BLaER1 (cell line): Measurements from ENCODE around the gene WSB1.
"Not testable (repeated sequence)": the region's sequence is repeated elsewhere in the genome, so short reads cannot be mapped to it uniquely, and the experiment has no call there.

ENCODE experiments used
- H3K27ac ChIP-seq: shearing (Covaris generic); formaldehyde crosslinking; 2 replicates; pipeline ENCODE4 v1.8.1; 2022
- H3K27me3 ChIP-seq: shearing (Covaris generic); formaldehyde crosslinking; 2 replicates; pipeline ENCODE4 v1.8.1; 2022
- H3K36me3 ChIP-seq: shearing (Covaris generic); formaldehyde crosslinking; 2 replicates; pipeline ENCODE4 v1.8.1; 2022
- H3K4me1 ChIP-seq: shearing (Covaris generic); formaldehyde crosslinking; 2 replicates; pipeline ENCODE4 v1.8.1; 2022
- H3K4me2 ChIP-seq: shearing (Covaris generic); formaldehyde crosslinking; 2 replicates; pipeline ENCODE4 v1.8.1; 2022
- H3K4me3 ChIP-seq: shearing (Covaris generic); formaldehyde crosslinking; 2 replicates; pipeline ENCODE4 v1.8.1; 2022
- H3K9ac ChIP-seq: shearing (Covaris generic); formaldehyde crosslinking; 2 replicates; pipeline ENCODE4 v1.8.1; 2022
- H3K9me3 ChIP-seq: shearing (Covaris generic); formaldehyde crosslinking; 2 replicates; pipeline ENCODE4 v1.8.1; 2022
- H4K20me1 ChIP-seq: shearing (Covaris generic); formaldehyde crosslinking; 2 replicates; pipeline ENCODE4 v1.8.1; 2022
- Cebpa-rat ChIP-seq: shearing (Covaris generic); IDR thresholded peaks from 2 replicates; pipeline ENCODE4 v1.8.1; 2022

The WSB1 gene

DNA sequence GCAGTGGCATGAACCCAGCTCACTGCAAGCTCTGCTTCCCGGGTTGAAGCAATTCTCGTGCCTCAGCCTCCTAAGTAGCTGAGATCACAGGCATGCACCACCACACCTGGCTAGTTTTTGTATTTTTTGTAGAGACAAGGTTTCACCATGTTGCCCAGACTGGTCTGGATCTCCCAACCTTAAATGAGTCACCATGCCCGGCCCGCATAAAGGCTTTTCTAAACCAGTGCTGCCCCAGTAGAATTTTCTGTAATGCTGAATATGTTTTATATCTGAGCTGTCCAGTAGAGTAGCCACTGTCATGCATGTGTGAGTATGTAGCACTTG is 36.9 kb upstream of the WSB1 start:
- no peaks in the 10 kb centered on the region for H4K20me1 ChIP-seq
- no peaks in the 10 kb centered on the region for H3K4me1 ChIP-seq
- no peak for TF ChIP-seq Cebpa-rat
- no peaks in the 10 kb centered on the region for H3K27me3 ChIP-seq
- no peak overlapping the region for H3K4me2 ChIP-seq
- H3K9me3 ChIP-seq, result no peaks in the 10 kb centered on the region
- no peaks in the 10 kb centered on the region for H3K36me3 ChIP-seq
- H3K27ac ChIP-seq, result no peak overlapping the region
- no peak overlapping the region for H3K9ac ChIP-seq
- no peak overlapping the region for H3K4me3 ChIP-seq

DNA sequence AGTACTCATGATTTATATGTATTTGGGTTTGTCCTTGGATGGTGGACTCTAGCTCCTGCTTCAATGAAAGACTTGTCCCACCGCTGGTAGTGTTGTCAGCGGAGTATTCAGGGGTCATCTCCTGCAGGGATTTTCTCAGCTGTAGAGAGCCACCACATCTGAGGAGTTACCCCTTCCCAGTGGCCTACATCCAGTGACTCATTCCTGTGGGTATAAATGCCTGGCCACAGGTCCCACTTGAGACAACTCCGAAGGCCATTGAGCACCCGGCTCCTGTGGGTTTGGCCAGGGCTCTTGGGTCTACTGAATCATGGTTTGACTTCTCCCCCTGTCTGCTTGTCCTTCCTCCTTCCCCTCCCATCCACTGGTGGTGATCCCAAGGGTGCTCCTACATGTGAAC is 34.6 kb upstream of the WSB1 start:
- Histone ChIP-seq H4K20me1 (no peaks in the 10 kb centered on the region), H3K9me3 (no peaks in the 10 kb centered on the region), H3K36me3 (no peaks in the 10 kb centered on the region), H3K9ac (no peak overlapping the region), H3K4me3 (no peak overlapping the region), H3K4me1 (no peaks in the 10 kb centered on the region), H3K4me2 (no peak overlapping the region), H3K27me3 (no peaks in the 10 kb centered on the region), H3K27ac (no peak overlapping the region)
- TF ChIP-seq Cebpa-rat, result no peak

DNA sequence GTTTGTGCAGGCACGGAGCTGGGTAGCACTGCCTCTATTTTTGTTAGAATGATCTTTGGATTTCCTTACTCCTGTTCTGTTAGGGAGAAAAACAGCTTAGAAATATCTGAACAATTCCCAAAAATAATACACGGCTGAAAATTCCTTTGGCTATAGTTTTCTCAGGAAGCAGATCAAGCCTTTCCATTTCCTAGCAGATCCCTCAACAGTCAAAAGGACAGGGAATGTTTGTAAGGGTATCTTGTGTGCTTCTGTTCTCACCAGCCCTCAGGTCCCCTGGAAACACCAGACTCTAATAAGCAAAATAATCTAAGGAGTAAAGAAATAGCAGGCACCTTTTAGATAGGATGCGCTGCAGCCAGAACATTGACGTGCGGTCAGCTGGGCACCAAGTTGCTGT is 30.5 kb upstream of the WSB1 start:
- TF ChIP-seq Cebpa-rat, result no peak

DNA sequence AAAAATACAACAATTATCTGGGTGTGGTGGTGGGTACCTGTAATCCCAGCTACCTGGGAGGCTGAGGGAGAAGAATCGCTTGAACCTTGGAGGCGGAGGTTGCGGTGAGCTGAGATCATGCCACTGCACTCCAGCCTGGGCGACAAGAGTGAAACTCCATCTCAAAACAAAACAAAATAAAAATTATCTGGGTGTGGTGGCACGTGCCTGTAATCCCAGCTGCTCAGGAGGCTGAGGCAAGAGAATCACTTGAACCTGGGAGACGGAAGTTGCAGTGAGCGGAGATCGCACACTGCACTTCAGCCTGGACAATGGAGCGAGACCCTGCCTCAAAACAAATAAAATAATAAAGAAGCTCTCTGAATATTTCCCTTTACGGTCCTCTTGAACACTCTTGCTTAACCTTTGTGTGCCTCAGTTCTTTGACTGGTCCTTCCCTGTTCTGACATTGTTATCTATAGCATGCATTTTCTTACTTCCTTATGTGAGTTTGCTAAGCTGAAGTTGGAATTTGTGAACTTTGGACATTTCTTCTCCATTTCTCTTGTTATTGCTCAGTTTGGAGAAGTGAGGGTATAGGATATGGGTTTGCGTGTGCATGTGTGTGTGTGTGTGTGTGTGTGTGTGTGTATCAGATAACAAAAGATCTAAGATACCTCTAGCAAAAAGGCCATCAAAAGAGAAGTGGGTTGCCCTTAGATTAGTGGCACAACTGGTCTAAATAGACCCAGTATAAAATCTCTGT is 29.7 kb upstream of the WSB1 start:
- H3K4me2 ChIP-seq, result no peak overlapping the region
- H3K4me3 ChIP-seq, result no peak overlapping the region
- H3K27me3 ChIP-seq, result no peaks in the 10 kb centered on the region
- H3K9ac ChIP-seq, result no peak overlapping the region
- H3K36me3 ChIP-seq, result no peaks in the 10 kb centered on the region
- H3K4me1 ChIP-seq, result no peaks in the 10 kb centered on the region
- TF ChIP-seq Cebpa-rat, result no peak
- H4K20me1 ChIP-seq, result no peaks in the 10 kb centered on the region
- H3K9me3 ChIP-seq, result no peaks in the 10 kb centered on the region
- no peak overlapping the region for H3K27ac ChIP-seq

More for the DNA sequence above, 30.5 kb upstream of the WSB1 start:
- H3K9me3 ChIP-seq, result no peaks in the 10 kb centered on the region
- no peaks in the 10 kb centered on the region for H3K36me3 ChIP-seq
- no peak overlapping the region for H3K9ac ChIP-seq
- H3K4me2 ChIP-seq, result no peak overlapping the region
- no peaks in the 10 kb centered on the region for H3K4me1 ChIP-seq
- H4K20me1 ChIP-seq, result no peaks in the 10 kb centered on the region
- H3K27me3 ChIP-seq, result no peaks in the 10 kb centered on the region
- H3K27ac ChIP-seq, result no peak overlapping the region
- H3K4me3 ChIP-seq, result no peak overlapping the region

DNA sequence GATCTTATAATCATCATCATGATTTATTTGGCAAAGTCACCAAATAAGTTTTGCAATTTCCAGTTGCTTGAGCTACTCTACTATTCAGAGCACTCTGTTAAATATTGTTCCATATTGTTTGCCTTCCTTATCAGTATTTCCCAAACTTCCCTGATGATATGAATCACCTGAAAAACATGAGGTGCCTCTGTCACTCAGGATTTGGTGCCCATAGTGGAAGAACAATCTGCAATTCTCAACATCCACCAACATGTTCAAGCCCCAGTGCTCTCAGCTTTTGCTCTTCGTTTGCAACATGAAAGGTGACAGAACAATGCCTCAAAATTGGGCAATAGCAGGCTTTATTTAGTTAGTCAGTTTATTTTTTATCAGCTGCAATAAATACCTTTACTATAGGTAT is 28.6 kb upstream of the WSB1 start:
- Histone ChIP-seq H3K4me3 (no peak overlapping the region), H3K36me3 (no peaks in the 10 kb centered on the region), H3K4me1 (no peaks in the 10 kb centered on the region), H3K27ac (no peak overlapping the region), H4K20me1 (no peaks in the 10 kb centered on the region), H3K4me2 (no peak overlapping the region), H3K9me3 (no peaks in the 10 kb centered on the region), H3K9ac (no peak overlapping the region), H3K27me3 (no peaks in the 10 kb centered on the region)
- TF ChIP-seq Cebpa-rat, result no peak

DNA sequence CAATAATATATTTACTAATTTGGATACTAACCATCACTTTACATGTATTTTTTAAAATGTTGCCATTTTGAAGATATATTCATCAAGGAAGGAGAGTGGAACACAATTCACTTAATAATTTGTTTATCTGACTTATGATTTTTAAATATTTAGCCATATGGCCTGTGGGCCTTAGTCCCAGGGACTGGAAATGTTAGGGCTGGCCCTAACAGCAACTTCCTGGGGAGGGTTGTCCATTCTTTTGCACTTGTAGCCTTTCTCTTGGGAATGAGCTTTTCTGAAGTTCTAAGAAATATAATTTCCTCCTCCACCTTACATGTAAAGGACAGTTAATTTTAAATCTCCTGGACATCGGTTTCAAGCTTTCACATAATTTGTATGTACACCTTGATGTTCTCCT is 27.7 kb upstream of the WSB1 start:
- no peak overlapping the region for H3K27ac ChIP-seq
- no peaks in the 10 kb centered on the region for H3K4me1 ChIP-seq
- no peak overlapping the region for H3K4me3 ChIP-seq
- TF ChIP-seq Cebpa-rat, result no peak
- H3K9ac ChIP-seq, result no peak overlapping the region
- H3K36me3 ChIP-seq, result no peaks in the 10 kb centered on the region
- H3K9me3 ChIP-seq, result no peaks in the 10 kb centered on the region
- no peaks in the 10 kb centered on the region for H3K27me3 ChIP-seq
- H4K20me1 ChIP-seq, result no peaks in the 10 kb centered on the region
- no peak overlapping the region for H3K4me2 ChIP-seq

DNA sequence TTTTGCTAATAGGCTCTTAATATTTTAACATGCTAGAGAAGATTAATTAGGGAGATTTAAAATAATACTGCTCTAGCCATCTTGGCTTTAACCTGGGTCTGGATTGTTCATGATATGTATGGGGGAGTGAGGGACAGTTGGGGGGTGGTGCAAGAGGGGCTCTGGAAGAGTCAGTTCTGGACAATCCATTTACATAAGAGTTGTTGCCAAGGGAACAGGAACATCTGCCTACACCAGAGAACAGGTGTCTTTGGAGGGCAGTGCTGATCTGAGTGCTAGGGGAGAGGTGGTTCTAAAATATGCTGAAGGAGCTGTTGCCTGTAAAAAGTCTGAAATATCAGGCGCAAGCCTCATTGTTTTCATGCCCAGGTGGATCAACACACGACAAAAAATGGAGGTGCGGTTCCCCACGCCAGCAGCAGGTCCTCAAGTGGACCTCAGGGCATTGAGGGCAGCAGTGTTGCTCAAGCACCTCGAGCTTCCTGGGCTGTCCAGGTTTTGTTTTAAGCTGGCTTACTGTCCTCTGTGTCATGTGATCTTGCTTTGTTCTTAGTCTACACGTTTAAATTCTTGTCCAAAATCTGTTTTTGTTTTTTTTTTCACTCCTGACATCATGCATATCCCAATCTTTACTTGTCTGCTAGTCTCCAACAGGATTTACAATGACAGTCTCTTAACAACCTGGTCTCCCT is 25.4 kb upstream of the WSB1 start:
- H3K9me3 ChIP-seq, result no peaks in the 10 kb centered on the region

DNA sequence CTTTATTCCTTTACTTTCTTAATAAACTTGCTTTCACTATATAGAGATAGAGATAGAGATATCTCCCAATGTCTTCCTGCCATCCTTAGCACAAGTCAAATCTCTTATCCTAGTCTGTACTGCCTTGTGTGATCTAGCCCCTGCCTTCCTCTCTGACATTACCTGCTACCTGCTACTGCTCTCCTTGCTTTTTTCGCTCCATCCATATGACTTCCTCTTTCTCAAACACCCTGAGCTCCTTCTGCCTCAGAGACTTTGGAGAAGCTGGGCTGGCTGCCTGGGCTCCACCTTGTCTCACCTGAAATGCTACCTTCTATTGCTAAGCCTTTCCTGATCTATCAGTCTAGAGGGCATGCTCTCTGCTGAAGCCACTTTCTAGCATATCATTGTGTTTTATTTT is 24.7 kb upstream of the WSB1 start:
- Histone ChIP-seq H3K4me1 (no peaks in the 10 kb centered on the region), H3K4me2 (no peak overlapping the region), H4K20me1 (no peaks in the 10 kb centered on the region), H3K36me3 (no peaks in the 10 kb centered on the region), H3K9ac (no peak overlapping the region), H3K4me3 (no peak overlapping the region), H3K9me3 (no peaks in the 10 kb centered on the region), H3K27ac (no peak overlapping the region), H3K27me3 (no peaks in the 10 kb centered on the region)
- TF ChIP-seq Cebpa-rat, result no peak

More for the DNA sequence above, 25.4 kb upstream of the WSB1 start:
- TF ChIP-seq Cebpa-rat, result no peak
- Histone ChIP-seq H3K4me2 (no peak overlapping the region), H3K27me3 (no peaks in the 10 kb centered on the region), H3K4me3 (no peak overlapping the region), H3K27ac (no peak overlapping the region), H4K20me1 (no peaks in the 10 kb centered on the region), H3K36me3 (no peaks in the 10 kb centered on the region), H3K9ac (no peak overlapping the region), H3K4me1 (no peaks in the 10 kb centered on the region)

DNA sequence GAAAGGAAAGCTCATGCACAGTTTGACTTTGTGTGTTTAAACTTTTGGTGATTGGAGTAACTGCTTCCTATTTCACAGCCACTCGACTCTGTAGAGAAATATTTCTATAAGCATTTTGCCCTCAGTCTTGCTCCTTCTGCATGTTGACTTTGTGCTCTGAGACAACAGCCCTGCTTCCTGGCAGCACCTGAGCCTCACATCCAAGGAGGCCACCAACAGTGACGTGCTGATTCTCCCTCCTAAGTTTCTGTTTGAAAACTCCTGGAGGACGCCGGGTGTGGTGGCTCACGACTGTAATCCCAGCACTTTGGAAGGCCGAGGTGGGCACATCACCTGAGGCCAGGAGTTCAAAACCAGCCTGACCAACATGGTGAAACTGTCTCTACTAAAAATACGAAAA is 23.9 kb upstream of the WSB1 start:
- Histone ChIP-seq H3K9ac (no peak overlapping the region), H3K4me3 (no peak overlapping the region), H3K27me3 (no peaks in the 10 kb centered on the region), H3K27ac (no peak overlapping the region), H4K20me1 (no peaks in the 10 kb centered on the region), H3K4me2 (no peak overlapping the region), H3K9me3 (no peaks in the 10 kb centered on the region), H3K36me3 (no peaks in the 10 kb centered on the region), H3K4me1 (no peaks in the 10 kb centered on the region)
- TF ChIP-seq Cebpa-rat, result no peak

DNA sequence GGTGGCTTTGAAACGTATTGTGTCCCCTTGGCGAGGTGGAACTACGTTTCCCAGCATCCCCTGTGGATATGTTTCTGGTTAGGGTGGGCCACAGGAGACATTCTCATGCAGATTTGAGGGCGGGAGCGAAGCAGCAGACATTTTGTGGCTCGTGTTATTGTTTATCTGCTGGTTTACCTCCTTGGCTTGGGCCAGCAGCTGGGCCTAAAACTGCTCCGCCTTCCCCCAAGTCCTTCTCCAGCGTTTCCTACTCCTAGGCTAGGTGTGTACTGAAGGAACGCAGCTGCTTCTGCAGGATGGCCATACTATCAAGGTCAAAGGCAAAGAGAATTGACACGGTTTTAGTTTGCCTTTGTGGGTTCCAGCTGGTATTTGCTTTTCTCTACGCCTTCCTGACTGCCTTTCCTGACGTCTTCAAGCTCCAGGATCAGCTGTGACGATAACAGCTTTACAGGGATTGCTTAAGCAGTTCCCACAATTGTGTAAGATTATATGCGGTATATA is 17.2 kb upstream of the WSB1 start:
- no peak overlapping the region for H3K27ac ChIP-seq
- H3K4me3 ChIP-seq, result no peak overlapping the region
- H4K20me1 ChIP-seq, result no peaks in the 10 kb centered on the region
- H3K9ac ChIP-seq, result no peak overlapping the region
- H3K4me2 ChIP-seq, result no peak overlapping the region
- no peaks in the 10 kb centered on the region for H3K9me3 ChIP-seq
- H3K36me3 ChIP-seq, result no peaks in the 10 kb centered on the region
- TF ChIP-seq Cebpa-rat, result no peak
- H3K27me3 ChIP-seq, result no peaks in the 10 kb centered on the region
- no peaks in the 10 kb centered on the region for H3K4me1 ChIP-seq

DNA sequence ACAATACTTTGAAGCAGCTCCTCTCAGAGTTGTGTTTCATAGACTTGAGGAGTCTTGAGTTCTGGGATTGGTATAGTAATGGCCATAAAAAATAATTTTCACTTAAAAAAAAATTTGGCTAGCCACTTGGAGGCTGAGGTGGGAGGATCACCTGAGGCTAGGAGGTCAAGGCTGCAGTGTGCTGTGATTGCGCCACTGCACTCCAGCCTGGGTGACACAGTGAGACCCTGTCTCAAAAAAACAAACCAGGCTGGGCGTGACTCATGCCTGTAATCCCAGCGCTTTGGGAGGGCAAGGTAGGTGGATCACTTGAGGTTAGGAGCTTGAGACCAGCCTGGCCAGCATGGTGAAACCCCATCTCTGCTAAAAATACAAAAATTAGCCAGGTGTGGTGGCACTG is 14.8 kb upstream of the WSB1 start:
- not testable (repeated sequence) for H3K27ac ChIP-seq, H3K4me3 ChIP-seq, H3K9me3 ChIP-seq, H4K20me1 ChIP-seq, H3K36me3 ChIP-seq, H3K4me2 ChIP-seq, H3K27me3 ChIP-seq, H3K9ac ChIP-seq
- H3K4me1 ChIP-seq, result peaks cover 10% of the 10 kb centered on the region
